ENCODE measurements around the gene DHX34. TPM values are rescaled to one million over a fixed set of nuclear protein-coding genes. Genes with fewer than 3 reads are reported as not detected.
"Not testable (repeated sequence)": the region's sequence is repeated elsewhere in the genome, so short reads cannot be mapped to it uniquely, and the experiment has no call there.

The DHX34 gene
- total RNA-seq, 1 donor from 2014 or later: 8.1 TPM

DNA sequence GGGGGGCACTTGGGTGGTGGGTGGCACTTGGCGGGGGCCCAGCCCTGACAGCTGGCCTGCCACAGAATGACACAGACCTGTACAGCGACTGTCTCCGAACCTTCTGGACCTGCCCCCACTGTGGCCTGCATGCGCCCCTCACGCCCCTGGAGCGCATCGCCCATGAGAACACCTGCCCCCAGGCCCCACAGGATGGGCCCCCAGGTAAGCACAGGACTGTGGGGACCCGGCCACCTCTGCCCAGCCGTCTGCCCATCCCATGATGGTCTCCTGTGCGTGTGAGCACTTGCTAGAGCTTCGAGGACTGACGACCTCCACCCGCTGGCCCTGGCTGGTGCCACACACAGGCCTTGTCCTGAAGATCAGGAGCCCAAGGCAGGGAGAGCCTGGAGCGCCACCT, 32.0 kb downstream of the DHX34 start:
- DNase-seq: no peak
- Histone ChIP-seq H3K27me3 (ENCODE audit: low read depth) (peaks cover 9% of the 10 kb centered on the region), H3K27ac (replicated peaks) (no peak overlapping the region), H3K36me3 (peaks cover 49% of the 10 kb centered on the region), H3K9me3 (replicated peaks) (no peaks in the 10 kb centered on the region), H3K4me3 (no peak overlapping the region), H3K4me1 (peaks cover 24% of the 10 kb centered on the region)
- intact Hi-C loops (cut with micrococcal nuclease): no loop called here
- TF ChIP-seq, protein P1, sequence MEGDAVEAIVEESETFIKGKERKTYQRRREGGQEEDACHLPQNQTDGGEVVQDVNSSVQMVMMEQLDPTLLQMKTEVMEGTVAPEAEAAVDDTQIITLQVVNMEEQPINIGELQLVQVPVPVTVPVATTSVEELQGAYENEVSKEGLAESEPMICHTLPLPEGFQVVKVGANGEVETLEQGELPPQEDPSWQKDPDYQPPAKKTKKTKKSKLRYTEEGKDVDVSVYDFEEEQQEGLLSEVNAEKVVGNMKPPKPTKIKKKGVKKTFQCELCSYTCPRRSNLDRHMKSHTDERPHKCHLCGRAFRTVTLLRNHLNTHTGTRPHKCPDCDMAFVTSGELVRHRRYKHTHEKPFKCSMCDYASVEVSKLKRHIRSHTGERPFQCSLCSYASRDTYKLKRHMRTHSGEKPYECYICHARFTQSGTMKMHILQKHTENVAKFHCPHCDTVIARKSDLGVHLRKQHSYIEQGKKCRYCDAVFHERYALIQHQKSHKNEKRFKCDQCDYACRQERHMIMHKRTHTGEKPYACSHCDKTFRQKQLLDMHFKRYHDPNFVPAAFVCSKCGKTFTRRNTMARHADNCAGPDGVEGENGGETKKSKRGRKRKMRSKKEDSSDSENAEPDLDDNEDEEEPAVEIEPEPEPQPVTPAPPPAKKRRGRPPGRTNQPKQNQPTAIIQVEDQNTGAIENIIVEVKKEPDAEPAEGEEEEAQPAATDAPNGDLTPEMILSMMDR (IDR thresholded peaks at IDR 0.05; ENCODE audit: borderline replicate concordance): no peak

DNA sequence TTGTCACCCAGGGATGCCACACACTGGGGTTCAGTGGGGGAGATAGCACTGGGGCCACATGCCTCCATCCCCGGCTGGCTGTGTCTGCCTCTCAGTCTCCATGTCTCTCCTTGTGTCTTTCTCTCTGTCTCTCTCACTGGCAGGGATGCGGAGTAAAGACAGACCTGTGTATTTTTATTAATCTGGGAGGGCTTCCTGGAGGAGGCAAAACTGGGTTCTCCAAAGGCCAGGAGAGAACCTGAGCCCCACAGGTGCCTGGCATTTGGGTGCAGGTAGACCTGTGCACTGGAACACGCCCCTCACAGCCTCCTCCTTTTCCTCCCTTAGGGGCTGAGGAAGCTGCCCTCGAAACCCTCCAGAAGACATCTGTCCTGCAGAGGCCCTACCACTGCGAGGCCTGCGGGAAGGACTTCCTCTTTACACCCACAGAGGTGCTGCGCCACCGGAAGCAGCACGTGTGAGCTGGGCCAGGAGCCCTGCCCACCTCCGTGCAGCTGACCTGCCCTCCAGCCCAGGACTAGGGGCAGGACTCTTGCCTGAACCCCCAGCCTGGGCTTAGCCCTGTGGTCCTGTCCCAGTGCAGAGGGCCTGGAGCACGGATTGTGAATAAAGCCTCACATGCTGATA, 32.7 kb downstream of the DHX34 start:
- Histone ChIP-seq H3K27me3 (ENCODE audit: low read depth) (peaks cover 9% of the 10 kb centered on the region), H3K9me3 (replicated peaks) (no peaks in the 10 kb centered on the region), H3K36me3 (peaks cover 43% of the 10 kb centered on the region), H3K4me3 (no peak overlapping the region), H3K27ac (replicated peaks) (no peak overlapping the region), H3K4me1 (peaks cover 18% of the 10 kb centered on the region)
- intact Hi-C loops (cut with micrococcal nuclease): no loop called here
- no peak for DNase-seq
- TF ChIP-seq, protein P1 (IDR thresholded peaks at IDR 0.05; ENCODE audit: borderline replicate concordance): no peak

DNA sequence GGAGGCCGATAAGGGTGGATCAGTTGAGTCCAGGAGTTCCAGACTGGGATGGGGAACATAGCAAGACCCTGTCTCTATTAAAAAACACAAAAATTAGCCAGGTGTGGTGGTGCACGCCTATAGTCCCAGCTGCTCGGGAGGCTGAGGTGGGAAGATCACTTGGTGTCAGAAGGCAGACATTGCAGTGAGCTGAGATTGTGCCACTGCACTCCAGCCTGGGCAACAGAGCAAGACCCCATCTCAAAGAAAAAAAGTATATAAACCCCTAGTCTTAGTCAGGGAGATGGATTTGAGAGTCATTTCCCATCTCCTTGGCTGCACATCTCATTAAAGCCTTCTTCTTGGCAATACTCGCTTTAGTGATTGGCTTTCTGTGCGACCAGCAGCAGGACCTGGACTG, 34.8 kb downstream of the DHX34 start:
- H3K27ac ChIP-seq (replicated peaks); intact Hi-C loops (cut with micrococcal nuclease); DNase-seq; H3K4me3 ChIP-seq; H3K4me1 ChIP-seq; H3K9me3 ChIP-seq (replicated peaks): not testable (repeated sequence)
- peaks cover 16% of the 10 kb centered on the region for H3K27me3 ChIP-seq (ENCODE audit: low read depth)
- H3K36me3 ChIP-seq: peaks cover 38% of the 10 kb centered on the region

DNA sequence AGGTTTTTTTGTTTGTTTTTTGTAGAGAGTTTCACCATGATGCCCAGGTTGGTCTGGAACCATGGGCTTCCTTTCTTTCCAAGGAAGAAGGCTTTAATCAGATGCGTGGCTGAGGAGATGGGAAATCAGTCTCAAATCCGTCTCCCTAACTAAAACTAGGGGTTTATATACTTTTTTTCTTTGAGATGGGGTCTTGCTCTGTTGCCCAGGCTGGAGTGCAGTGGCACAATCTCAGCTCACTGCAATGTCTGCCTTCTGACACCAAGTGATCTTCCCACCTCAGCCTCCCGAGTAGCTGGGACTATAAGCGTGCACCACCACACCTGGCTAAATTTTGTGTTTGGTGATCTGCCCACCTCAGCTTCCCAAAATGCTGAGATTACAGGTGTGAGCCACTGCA, 35.4 kb downstream of the DHX34 start:
- H3K4me3 ChIP-seq; DNase-seq; H3K27ac ChIP-seq (replicated peaks); intact Hi-C loops (cut with micrococcal nuclease); H3K4me1 ChIP-seq; H3K9me3 ChIP-seq (replicated peaks): not testable (repeated sequence)
- peaks cover 33% of the 10 kb centered on the region for H3K36me3 ChIP-seq
- peaks cover 16% of the 10 kb centered on the region for H3K27me3 ChIP-seq (ENCODE audit: low read depth)

DNA sequence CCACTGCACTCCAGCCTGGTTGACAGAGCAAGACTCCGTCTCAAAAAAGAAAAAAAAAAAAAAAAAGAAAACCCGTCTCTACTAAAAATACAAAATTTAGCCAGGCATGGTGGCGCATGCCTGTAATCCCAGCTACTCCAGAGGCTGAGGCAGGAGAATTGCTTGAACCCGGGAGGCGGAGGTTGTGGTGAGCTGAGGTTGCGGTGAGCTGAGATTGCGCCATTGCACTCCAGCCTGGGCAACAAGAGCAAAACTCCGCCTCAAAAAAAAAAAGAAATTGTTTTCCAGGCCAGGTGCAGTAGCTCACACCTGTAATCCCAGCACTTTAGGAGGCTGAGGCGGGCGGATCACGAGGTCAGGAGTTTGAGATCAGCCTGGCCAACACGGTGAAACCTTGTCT, 37.5 kb downstream of the DHX34 start:
- H3K4me3 ChIP-seq; H3K9me3 ChIP-seq (replicated peaks); DNase-seq; H3K4me1 ChIP-seq; intact Hi-C loops (cut with micrococcal nuclease); H3K27ac ChIP-seq (replicated peaks): not testable (repeated sequence)
- Histone ChIP-seq H3K36me3 (peaks cover 12% of the 10 kb centered on the region), H3K27me3 (ENCODE audit: low read depth) (peaks cover 25% of the 10 kb centered on the region)

DNA sequence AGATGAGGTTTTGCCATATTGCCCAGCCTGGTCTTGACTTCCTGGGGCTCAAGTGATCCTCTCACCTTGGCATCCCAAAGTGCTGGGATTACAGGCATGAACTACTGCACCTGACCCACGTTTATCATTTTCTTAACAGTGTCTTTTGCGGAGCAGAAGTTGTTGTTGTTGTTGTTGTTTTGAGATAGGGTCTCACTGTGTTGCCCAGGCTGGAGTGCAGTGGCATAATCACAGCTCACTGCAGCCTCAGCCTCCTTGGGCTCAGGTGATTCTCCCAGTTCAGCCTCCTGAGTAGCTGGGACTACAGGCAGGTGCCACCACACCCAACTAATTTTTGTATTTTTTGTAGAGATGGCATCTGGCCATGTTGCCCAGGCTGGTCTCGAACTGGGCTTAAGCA, 38.5 kb downstream of the DHX34 start:
- intact Hi-C loops (cut with micrococcal nuclease); DNase-seq; H3K4me1 ChIP-seq; H3K9me3 ChIP-seq (replicated peaks); H3K36me3 ChIP-seq; H3K27ac ChIP-seq (replicated peaks); H3K4me3 ChIP-seq: not testable (repeated sequence)
- H3K27me3 ChIP-seq (ENCODE audit: low read depth): peaks cover 35% of the 10 kb centered on the region

DNA sequence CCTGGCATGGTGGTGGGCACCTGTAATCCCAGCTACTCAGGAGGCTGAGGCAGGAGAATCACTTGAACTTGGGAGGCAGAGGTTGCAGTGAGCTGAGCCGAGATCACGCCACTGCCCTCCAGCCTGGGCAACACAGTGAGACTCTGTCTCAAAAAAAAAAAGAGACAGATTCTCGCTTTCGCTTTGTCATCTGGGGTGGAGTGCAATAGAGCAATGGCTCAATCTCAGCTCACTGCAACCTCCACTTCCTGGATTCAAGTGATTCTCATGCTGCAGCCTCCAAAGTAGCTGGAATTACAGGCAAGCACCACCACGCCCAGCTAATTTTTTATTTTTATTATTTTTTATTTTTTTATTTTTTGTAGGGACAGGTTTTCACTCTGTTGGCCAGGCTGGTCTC, 39.6 kb downstream of the DHX34 start:
- H3K36me3 ChIP-seq; H3K4me1 ChIP-seq; H3K9me3 ChIP-seq (replicated peaks); H3K4me3 ChIP-seq; DNase-seq; H3K27ac ChIP-seq (replicated peaks); intact Hi-C loops (cut with micrococcal nuclease): not testable (repeated sequence)
- H3K27me3 ChIP-seq (ENCODE audit: low read depth): peaks cover 41% of the 10 kb centered on the region

DNA sequence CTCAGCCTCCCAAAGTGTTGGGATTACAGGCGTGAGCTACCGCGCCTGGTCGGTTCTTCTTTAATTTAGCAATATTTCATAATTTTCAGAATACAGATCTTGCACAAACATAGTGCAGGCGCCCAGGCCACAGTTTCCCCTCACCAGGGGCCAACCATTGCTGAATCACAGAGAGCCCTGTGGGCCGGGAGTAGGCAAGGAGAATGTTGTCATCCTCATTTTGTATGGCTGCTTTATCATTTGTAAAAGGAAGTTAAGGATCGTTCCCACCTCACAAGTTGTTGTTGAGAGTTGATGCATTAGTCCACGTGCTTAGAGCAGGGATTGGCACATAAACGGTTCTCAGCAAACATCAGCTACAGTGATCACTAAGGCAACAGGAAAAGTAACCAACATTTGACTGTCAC, 40.0 kb downstream of the DHX34 start:
- Histone ChIP-seq H3K27ac (replicated peaks) (no peak overlapping the region), H3K27me3 (ENCODE audit: low read depth) (peaks cover 44% of the 10 kb centered on the region), H3K4me3 (no peak overlapping the region), H3K4me1 (no peaks in the 10 kb centered on the region), H3K9me3 (replicated peaks) (no peaks in the 10 kb centered on the region), H3K36me3 (no peaks in the 10 kb centered on the region)
- intact Hi-C loops (cut with micrococcal nuclease): no loop called here
- no peak for DNase-seq
- TF ChIP-seq, protein P1 (IDR thresholded peaks at IDR 0.05; ENCODE audit: borderline replicate concordance): no peak

All from left ventricle myocardium inferior (tissue), 1 donor.